ENCODE data around the gene CLN3.
"Not testable (repeated sequence)": the region's sequence is repeated elsewhere in the genome, so short reads cannot be mapped to it uniquely, and the experiment has no call there.

CLN3 gene

GRCh38 chr16:28494121-28494851 is 2.4 kb upstream of the CLN3 start, which contains the start of gene APOBR:
Gene APOBR (plus strand): TSS chr16:28494643. CDS start chr16:28494682, 39 bp downstream.
- Histone ChIP-seq H3K36me3 (ENCODE audit: control insufficient read depth in 2 of 2, insufficient read depth in 2 of 2, low read length in 2 of 2) (peaks cover 7 to 12% of the 10 kb centered on the region in 2 donors), H3K27ac (ENCODE audit: low read depth in 2 of 2, low read length in 2 of 2) (peak within 1 kb of the TSS; percentile 94), H3K27me3 (ENCODE audit: control insufficient read depth in 2 of 2, insufficient read depth in 2 of 2, low read length in 2 of 2) (no peaks in the 10 kb centered on the region), H3K4me1 (ENCODE audit: control insufficient read depth in 2 of 2, insufficient read depth in 2 of 2, low read length in 2 of 2) (peaks cover 29 to 38% of the 10 kb centered on the region in 2 donors), H3K9ac (ENCODE audit: low read depth in 1 of 2, low read length in 2 of 2) (peak within 1 kb of the TSS; percentile 92 to 94), H3K9me3 (ENCODE audit: control insufficient read depth in 2 of 2, low read length in 2 of 2) (no peaks in the 10 kb centered on the region), H3K4me3 (ENCODE audit: low read length in 2 of 2) (peak within 1 kb of the TSS; percentile 65 to 82)

GRCh38 chr16:28492511-28492910 is 637 bp upstream of the CLN3 start:
- H3K9me3 ChIP-seq (ENCODE audit: control insufficient read depth in 2 of 2, low read length in 2 of 2), result no peaks in the 10 kb centered on the region
- peak overlapping the region; percentile 92 to 94 for H3K4me3 ChIP-seq (ENCODE audit: low read length in 2 of 2)
- H3K36me3 ChIP-seq (ENCODE audit: control insufficient read depth in 2 of 2, insufficient read depth in 2 of 2, low read length in 2 of 2), result peaks cover 12 to 16% of the 10 kb centered on the region in 2 donors
- peaks cover 29 to 38% of the 10 kb centered on the region in 2 donors for H3K4me1 ChIP-seq (ENCODE audit: control insufficient read depth in 2 of 2, insufficient read depth in 2 of 2, low read length in 2 of 2)
- H3K27ac ChIP-seq (ENCODE audit: low read depth in 2 of 2, low read length in 2 of 2), result peak overlapping the region; percentile 94 to 95
- H3K9ac ChIP-seq (ENCODE audit: low read depth in 1 of 2, low read length in 2 of 2), result peak overlapping the region; percentile 96 to 97
- H3K27me3 ChIP-seq (ENCODE audit: control insufficient read depth in 2 of 2, insufficient read depth in 2 of 2, low read length in 2 of 2), result no peaks in the 10 kb centered on the region

GRCh38 chr16:28491230-28491969 is 474 bp downstream of the CLN3 start:
- Histone ChIP-seq H3K27ac (ENCODE audit: low read depth in 2 of 2, low read length in 2 of 2) (peak overlapping the region; percentile 94 to 95), H3K4me1 (ENCODE audit: control insufficient read depth in 2 of 2, insufficient read depth in 2 of 2, low read length in 2 of 2) (peaks cover 28 to 31% of the 10 kb centered on the region in 2 donors), H3K27me3 (ENCODE audit: control insufficient read depth in 2 of 2, insufficient read depth in 2 of 2, low read length in 2 of 2) (no peaks in the 10 kb centered on the region), H3K36me3 (ENCODE audit: control insufficient read depth in 2 of 2, insufficient read depth in 2 of 2, low read length in 2 of 2) (peaks cover 21 to 22% of the 10 kb centered on the region in 2 donors), H3K4me3 (ENCODE audit: low read length in 2 of 2) (peak overlapping the region; percentile 92 to 94), H3K9ac (ENCODE audit: low read depth in 1 of 2, low read length in 2 of 2) (peak overlapping the region; percentile 96 to 97), H3K9me3 (ENCODE audit: control insufficient read depth in 2 of 2, low read length in 2 of 2) (no peaks in the 10 kb centered on the region)

- Histone ChIP-seq H3K9ac (ENCODE audit: low read depth in 1 of 2, low read length in 2 of 2) (no peak overlapping the region), H3K27ac (ENCODE audit: low read depth in 2 of 2, low read length in 2 of 2) (no peak overlapping the region), H3K27me3 (ENCODE audit: control insufficient read depth in 2 of 2, insufficient read depth in 2 of 2, low read length in 2 of 2) (no peaks in the 10 kb centered on the region), H3K9me3 (ENCODE audit: control insufficient read depth in 2 of 2, low read length in 2 of 2) (no peaks in the 10 kb centered on the region), H3K4me3 (ENCODE audit: low read length in 2 of 2) (no peak overlapping the region), H3K4me1 (ENCODE audit: control insufficient read depth in 2 of 2, insufficient read depth in 2 of 2, low read length in 2 of 2) (peaks cover 5 to 13% of the 10 kb centered on the region in 2 donors), H3K36me3 (ENCODE audit: control insufficient read depth in 2 of 2, insufficient read depth in 2 of 2, low read length in 2 of 2) (peaks cover 36 to 42% of the 10 kb centered on the region in 2 donors)
Measured at GRCh38 chr16:28486266-28486665, 5.6 kb downstream of the CLN3 start.

- H3K9ac ChIP-seq (ENCODE audit: low read depth in 1 of 2, low read length in 2 of 2), result not testable (repeated sequence)
- peaks cover 32 to 41% of the 10 kb centered on the region in 2 donors for H3K36me3 ChIP-seq (ENCODE audit: control insufficient read depth in 2 of 2, insufficient read depth in 2 of 2, low read length in 2 of 2)
Measured at GRCh38 chr16:28483361-28483760, 8.5 kb downstream of the CLN3 start.

GRCh38 chr16:28482026-28482425 is 9.8 kb downstream of the CLN3 start:
- peak overlapping the region in 1 of 2 donors; percentile 23 for H3K9ac ChIP-seq (ENCODE audit: low read depth in 1 of 2, low read length in 2 of 2)
- no peak overlapping the region for H3K4me3 ChIP-seq (ENCODE audit: low read length in 2 of 2)
- peaks cover 34 to 43% of the 10 kb centered on the region in 2 donors for H3K36me3 ChIP-seq (ENCODE audit: control insufficient read depth in 2 of 2, insufficient read depth in 2 of 2, low read length in 2 of 2)
- no peaks in the 10 kb centered on the region for H3K27me3 ChIP-seq (ENCODE audit: control insufficient read depth in 2 of 2, insufficient read depth in 2 of 2, low read length in 2 of 2)
- H3K4me1 ChIP-seq (ENCODE audit: control insufficient read depth in 2 of 2, insufficient read depth in 2 of 2, low read length in 2 of 2), result peaks cover 5 to 28% of the 10 kb centered on the region in 2 donors
- H3K9me3 ChIP-seq (ENCODE audit: control insufficient read depth in 2 of 2, low read length in 2 of 2), result no peaks in the 10 kb centered on the region
- H3K27ac ChIP-seq (ENCODE audit: low read depth in 2 of 2, low read length in 2 of 2), result peak overlapping the region; percentile 93 to 96

More at GRCh38 chr16:28483361-28483760, 8.5 kb downstream of the CLN3 start:
- Histone ChIP-seq H3K4me1 (ENCODE audit: control insufficient read depth in 2 of 2, insufficient read depth in 2 of 2, low read length in 2 of 2) (peaks cover 5 to 28% of the 10 kb centered on the region in 2 donors), H3K27ac (ENCODE audit: low read depth in 2 of 2, low read length in 2 of 2) (peak overlapping the region in 1 of 2 donors; percentile 1)
- H3K4me3 ChIP-seq (ENCODE audit: low read length in 2 of 2); H3K9me3 ChIP-seq (ENCODE audit: control insufficient read depth in 2 of 2, low read length in 2 of 2); H3K27me3 ChIP-seq (ENCODE audit: control insufficient read depth in 2 of 2, insufficient read depth in 2 of 2, low read length in 2 of 2): not testable (repeated sequence)

GRCh38 chr16:28478506-28479180 is 13.2 kb downstream of the CLN3 start:
- H3K36me3 ChIP-seq (ENCODE audit: control insufficient read depth in 2 of 2, insufficient read depth in 2 of 2, low read length in 2 of 2), result peaks cover 44 to 52% of the 10 kb centered on the region in 2 donors
- H3K9ac ChIP-seq (ENCODE audit: low read depth in 1 of 2, low read length in 2 of 2), result no peak overlapping the region
- no peak overlapping the region for H3K27ac ChIP-seq (ENCODE audit: low read depth in 2 of 2, low read length in 2 of 2)
- H3K27me3 ChIP-seq (ENCODE audit: control insufficient read depth in 2 of 2, insufficient read depth in 2 of 2, low read length in 2 of 2), result no peaks in the 10 kb centered on the region
- H3K4me3 ChIP-seq (ENCODE audit: low read length in 2 of 2), result no peak overlapping the region
- H3K4me1 ChIP-seq (ENCODE audit: control insufficient read depth in 2 of 2, insufficient read depth in 2 of 2, low read length in 2 of 2), result peaks cover 5 to 28% of the 10 kb centered on the region in 2 donors
- no peaks in the 10 kb centered on the region for H3K9me3 ChIP-seq (ENCODE audit: control insufficient read depth in 2 of 2, low read length in 2 of 2)

GRCh38 chr16:28477311-28477920 is 14.5 kb downstream of the CLN3 start:
- Histone ChIP-seq H3K27me3 (ENCODE audit: control insufficient read depth in 2 of 2, insufficient read depth in 2 of 2, low read length in 2 of 2) (no peaks in the 10 kb centered on the region), H3K4me3 (ENCODE audit: low read length in 2 of 2) (no peak overlapping the region), H3K9ac (ENCODE audit: low read depth in 1 of 2, low read length in 2 of 2) (no peak overlapping the region), H3K36me3 (ENCODE audit: control insufficient read depth in 2 of 2, insufficient read depth in 2 of 2, low read length in 2 of 2) (peaks cover 42 to 49% of the 10 kb centered on the region in 2 donors), H3K4me1 (ENCODE audit: control insufficient read depth in 2 of 2, insufficient read depth in 2 of 2, low read length in 2 of 2) (peaks cover 5 to 27% of the 10 kb centered on the region in 2 donors), H3K27ac (ENCODE audit: low read depth in 2 of 2, low read length in 2 of 2) (no peak overlapping the region), H3K9me3 (ENCODE audit: control insufficient read depth in 2 of 2, low read length in 2 of 2) (no peaks in the 10 kb centered on the region)

- Histone ChIP-seq H3K36me3 (ENCODE audit: control insufficient read depth in 2 of 2, insufficient read depth in 2 of 2, low read length in 2 of 2) (peaks cover 35 to 43% of the 10 kb centered on the region in 2 donors), H3K9me3 (ENCODE audit: control insufficient read depth in 2 of 2, low read length in 2 of 2) (no peaks in the 10 kb centered on the region)
Measured at GRCh38 chr16:28475221-28475620, 16.7 kb downstream of the CLN3 start.

More at GRCh38 chr16:28475221-28475620, 16.7 kb downstream of the CLN3 start:
- Histone ChIP-seq H3K9ac (ENCODE audit: low read depth in 1 of 2, low read length in 2 of 2) (no peak overlapping the region), H3K4me1 (ENCODE audit: control insufficient read depth in 2 of 2, insufficient read depth in 2 of 2, low read length in 2 of 2) (peaks cover 0 to 8% of the 10 kb centered on the region in 2 donors), H3K27ac (ENCODE audit: low read depth in 2 of 2, low read length in 2 of 2) (no peak overlapping the region), H3K27me3 (ENCODE audit: control insufficient read depth in 2 of 2, insufficient read depth in 2 of 2, low read length in 2 of 2) (no peaks in the 10 kb centered on the region), H3K4me3 (ENCODE audit: low read length in 2 of 2) (no peak overlapping the region)
